SK-N-SH (cell line): ENCODE results near the gene FAM76A. TPM values are rescaled to one million over a fixed set of nuclear protein-coding genes. Genes with fewer than 3 reads are reported as not detected.

Experiments
- CTCF ChIA-PET: fragments of 300-600, 350-600 bp; formaldehyde crosslinking; extraction: SDS; loops from one replicate; lab custom pipeline; 2021; lab: Yijun Ruan, JAX
- POLR2A ChIA-PET: fragments of 350-600 bp; sonication (Branson Sonifier 250); formaldehyde crosslinking; extraction: SDS; loops from one replicate; lab custom pipeline; 2020; ENCODE audit warnings: antibody characterized with exemption, inconsistent platforms; lab: Yijun Ruan, JAX
- DNase-seq: peaks from one replicate; pipeline ENCODE4 v3.0.0; 2012
- H2AFZ ChIP-seq: fragments of 200-600 bp; sonication (generic); 2 replicates; pipeline ENCODE4 v1.8.1; 2016; ENCODE audit warnings: antibody characterized with exemption, mild to moderate bottlenecking, low read depth
- H3F3A ChIP-seq: fragments of 200-600 bp; sonication (generic); replicated peaks from 2 replicates; pipeline ENCODE3; 2016; ENCODE audit warnings: antibody characterized with exemption, mild to moderate bottlenecking; ENCODE audit not compliant: insufficient read depth
- H3K27ac ChIP-seq, 2 experiments: fragments of 200-500 bp in 1 of 2; fragments of 200-600 bp in 1 of 2; sonication (Bioruptor generic) in 1 of 2; sonication (generic), shearing (Covaris generic) in 1 of 2; 2 replicates each; pipeline versions ENCODE4 v1.5.1 to v1.6.1; 2014 to 2016; ENCODE audit warnings: low read depth in 2 of 2, inconsistent platforms in 1 of 2, low read length in 1 of 2, mild to moderate bottlenecking in 1 of 2, mixed read lengths in 1 of 2
- H3K27me3 ChIP-seq: fragments of 200-600 bp; sonication (generic), shearing (Covaris generic); 2 replicates; pipeline ENCODE4 v1.6.1; 2016; ENCODE audit warnings: mixed run types; ENCODE audit not compliant: insufficient read depth
- H3K36me3 ChIP-seq, 2 experiments: fragments of 200-500 bp in 1 of 2; fragments of 200-600 bp in 1 of 2; sonication (Bioruptor generic) in 1 of 2; sonication (generic) in 1 of 2; replicated peaks in 1 of 2; 2 replicates each; pipeline versions ENCODE3 to v1.5.1; 2014 to 2016; ENCODE audit warnings: low read length in 1 of 2, mild to moderate bottlenecking in 1 of 2; ENCODE audit not compliant: insufficient read depth in 2 of 2, control insufficient read depth in 1 of 2
- H3K4me1 ChIP-seq, 2 experiments: fragments of 200-500 bp in 1 of 2; fragments of 200-600 bp in 1 of 2; sonication (Bioruptor generic) in 1 of 2; sonication (generic), shearing (Covaris generic) in 1 of 2; 2 replicates each; pipeline versions ENCODE4 v1.5.1 to v1.6.1; 2014 to 2016; ENCODE audit warnings: low read depth in 1 of 2, low read length in 1 of 2, mixed run types in 1 of 2; ENCODE audit not compliant: insufficient read depth in 2 of 2, control insufficient read depth in 1 of 2
- H3K4me2 ChIP-seq: fragments of 200-600 bp; sonication (generic), shearing (Covaris generic); 2 replicates; pipeline ENCODE4 v1.6.1; 2017; ENCODE audit warnings: mixed run types
- H3K4me3 ChIP-seq, 2 experiments: fragments of 200-500 bp in 1 of 2; fragments of 200-600 bp in 1 of 2; sonication (Bioruptor generic) in 1 of 2; sonication (generic), shearing (Covaris generic) in 1 of 2; 2 replicates each; pipeline versions ENCODE4 v1.5.1 to v1.8.1; 2014 to 2016; ENCODE audit warnings: low read depth in 2 of 2, inconsistent platforms in 1 of 2, low read length in 1 of 2, mild to moderate bottlenecking in 1 of 2, mixed read lengths in 1 of 2, moderate library complexity in 1 of 2
- H3K79me2 ChIP-seq: fragments of 200-600 bp; sonication (generic); 2 replicates; pipeline ENCODE4 v1.8.1; 2017; ENCODE audit warnings: mild to moderate bottlenecking; ENCODE audit not compliant: insufficient read depth
- H3K9ac ChIP-seq: fragments of 200-600 bp; sonication (generic); 2 replicates; pipeline ENCODE4 v1.6.1; 2017; ENCODE audit warnings: mixed run types
- H3K9me2 ChIP-seq: fragments of 200-600 bp; sonication (generic); 2 replicates; pipeline ENCODE4 v1.6.1; 2017; ENCODE audit warnings: mixed run types
- H3K9me3 ChIP-seq: fragments of 200-600 bp; sonication (generic); 2 replicates; pipeline ENCODE4 v1.6.1; 2017; ENCODE audit warnings: mixed run types, mild to moderate bottlenecking, moderate library complexity
- H4K20me1 ChIP-seq: fragments of 200-600 bp; sonication (generic); 2 replicates; pipeline ENCODE4 v1.6.1; 2017; ENCODE audit warnings: mild to moderate bottlenecking, mixed run types; ENCODE audit not compliant: insufficient read depth
- CTCF ChIP-seq: fragments of 200-600 bp; sonication (generic); IDR thresholded peaks from 2 replicates; pipeline ENCODE4 v1.6.1; 2017; ENCODE audit warnings: antibody characterized with exemption, mild to moderate bottlenecking, moderate library complexity
- EP300 ChIP-seq, 2 experiments: IDR thresholded peaks; 2 replicates each; pipeline versions ENCODE4 v1.4.0 to v1.6.1; 2012; ENCODE audit warnings: borderline replicate concordance in 1 of 2, low read depth in 1 of 2, low read length in 1 of 2
- FOSL2 ChIP-seq: IDR thresholded peaks from 2 replicates; pipeline ENCODE4 v1.4.0; 2012; ENCODE audit warnings: low read depth, mild to moderate bottlenecking, moderate library complexity, borderline replicate concordance
- GATA2 ChIP-seq: sonication (generic); formaldehyde crosslinking; IDR thresholded peaks from 2 replicates; pipeline ENCODE4 v1.5.0; 2020; ENCODE audit warnings: mild to moderate bottlenecking, missing genetic modification reagents
- MAX ChIP-seq: IDR thresholded peaks from 2 replicates; pipeline ENCODE4 v1.4.0; 2012; ENCODE audit warnings: low read depth
- MXI1 ChIP-seq: IDR thresholded peaks from 2 replicates; pipeline ENCODE4 v1.6.1; 2012; ENCODE audit warnings: mild to moderate bottlenecking, low read depth, low read length, improper control_type of control experiment
- NFIC ChIP-seq: IDR thresholded peaks from 2 replicates; pipeline ENCODE4 v1.4.0; 2012; ENCODE audit warnings: borderline replicate concordance
- NRF1 ChIP-seq: IDR thresholded peaks from 2 replicates; pipeline ENCODE4 v1.6.1; 2012; ENCODE audit warnings: low read depth, mild to moderate bottlenecking, low read length
- PBX3 ChIP-seq: IDR thresholded peaks from 2 replicates; pipeline ENCODE4; 2012
- RAD21 ChIP-seq: IDR thresholded peaks from 2 replicates; pipeline ENCODE4 v1.6.1; 2012; ENCODE audit warnings: mild to moderate bottlenecking, low read length
- RCOR1 ChIP-seq: fragments of 150-350 bp; IDR thresholded peaks from 2 replicates; pipeline ENCODE4 v1.6.1; 2017; ENCODE audit warnings: antibody characterized with exemption, low read length
- REST ChIP-seq: IDR thresholded peaks from 2 replicates; pipeline ENCODE4 v1.6.1; 2012; ENCODE audit warnings: mild to moderate bottlenecking, low read depth, low read length, moderate library complexity
- RFX5 ChIP-seq: IDR thresholded peaks from 2 replicates; pipeline ENCODE4 v1.6.1; 2012; ENCODE audit warnings: mild to moderate bottlenecking, improper control_type of control experiment, low read length
- SMC3 ChIP-seq: IDR thresholded peaks from 2 replicates; pipeline ENCODE4 v1.6.1; 2012; ENCODE audit warnings: low read depth, low read length, improper control_type of control experiment
- TAF1 ChIP-seq: IDR thresholded peaks from 2 replicates; pipeline ENCODE4 v1.6.1; 2012; ENCODE audit warnings: low read depth, mild to moderate bottlenecking, low read length, moderate library complexity, borderline replicate concordance
- TCF12 ChIP-seq: IDR thresholded peaks from 2 replicates; pipeline ENCODE4 v1.4.0; 2012
- USF1 ChIP-seq: IDR thresholded peaks from 2 replicates; pipeline ENCODE4 v1.4.0; 2012; ENCODE audit warnings: low read depth, borderline replicate concordance
- USF2 ChIP-seq: fragments of 150-350 bp; IDR thresholded peaks from 2 replicates; pipeline ENCODE4 v1.6.1; 2017; ENCODE audit warnings: antibody characterized with exemption, low read length, low read depth, borderline replicate concordance
- YY1 ChIP-seq: IDR thresholded peaks from 2 replicates; pipeline ENCODE4 v1.4.0; 2012; ENCODE audit warnings: low read depth, mild to moderate bottlenecking
- ZBTB33 ChIP-seq: IDR thresholded peaks from 2 replicates; pipeline ENCODE4 v1.4.0; 2012; ENCODE audit warnings: low read depth, borderline replicate concordance
- polyA plus RNA-seq, 3 experiments: library from polyadenylated mRNA; depleted of rRNA; stranded (reverse); fragments of >200 nt; gene quantifications; 2 replicates each; pipeline ENCODE4 v1.2.3, GENCODE V29; 2012

Gene FAM76A
- polyA plus RNA-seq, 1 of the 3 experiments (the other 2 are of a cell fraction): 2.9 TPM

GRCh38 chr1:27678747-27679146, 47.0 kb upstream of the FAM76A start:
- CTCF ChIA-PET: interaction anchor here (1.1 kb wide), 1 partner anchor 47 kb away, joined by 4 read pairs; the partner anchor contains the start of gene FAM76A
- H3K9ac ChIP-seq: no peak overlapping the region
- H2AFZ ChIP-seq: no peak overlapping the region
- no peaks in the 10 kb centered on the region; the same call in 1 of the 2 replicates for H3K27me3 ChIP-seq
- no peak overlapping the region for H3K27ac ChIP-seq
- H3K4me2 ChIP-seq: no peak overlapping the region
- POLR2A ChIA-PET: no interaction called here
- DNase-seq: no peak
- no peak for TF ChIP-seq EP300 (IDR thresholded peaks at IDR 0.05; ENCODE audit: borderline replicate concordance in 1 of 2, low read depth in 1 of 2, low read length in 1 of 2)
- no peak for TF ChIP-seq PBX3
- TF ChIP-seq RFX5: no peak
- no peak for TF ChIP-seq MAX
- no peak for TF ChIP-seq FOSL2
- no peak for TF ChIP-seq NFIC
- TF ChIP-seq CTCF: no peak
- no peak for TF ChIP-seq RCOR1
- TF ChIP-seq TAF1: no peak
- no peak for TF ChIP-seq REST
- TF ChIP-seq ZBTB33: no peak
- no peak for TF ChIP-seq MXI1
- TF ChIP-seq NRF1: no peak
- no peak for TF ChIP-seq USF2
- no peak for TF ChIP-seq SMC3
- TF ChIP-seq GATA2 (CRISPR knock-in tag): no peak
- TF ChIP-seq RAD21: no peak
- no peak for TF ChIP-seq TCF12
- no peak for TF ChIP-seq USF1
- TF ChIP-seq YY1: no peak
- H3F3A ChIP-seq: no peaks in the 10 kb centered on the region
- no peaks in the 10 kb centered on the region for H3K4me1 ChIP-seq
- no peaks in the 10 kb centered on the region for H3K36me3 ChIP-seq
- H3K4me3 ChIP-seq: no peak overlapping the region
- no peaks in the 10 kb centered on the region for H3K9me2 ChIP-seq
- H3K79me2 ChIP-seq: no peaks in the 10 kb centered on the region
- H4K20me1 ChIP-seq: no peaks in the 10 kb centered on the region
- H3K9me3 ChIP-seq: 0 out of 2 replicates have a peak, but pooled peaks cover 3% of the 10 kb centered on the region
